Measurements from ENCODE around the gene ZBTB20. TPM values are rescaled to one million over a fixed set of nuclear protein-coding genes. Genes with fewer than 3 reads are reported as not detected.

Gene ZBTB20
- total and polyA plus RNA-seq, 10 donors, result 0.32 to 89.7 (median 71.8) TPM

- 86 to 95% (median 93%) methylated on average over 2 of the region's 2 CpGs for WGBS, 5 donors
- Histone ChIP-seq H3K27ac (no peak overlapping the region), H3K27me3 (replicated peaks in 1 of 7) (no peaks in the 10 kb centered on the region), H3K4me3 (no peak overlapping the region), H3K36me3 (no peaks in the 10 kb centered on the region), H3K4me1 (no peaks in the 10 kb centered on the region), H3K9me3 (no peaks in the 10 kb centered on the region)
- no peak for TF ChIP-seq POLR2A (IDR thresholded peaks at IDR 0.05)
- TF ChIP-seq CTCF (IDR thresholded peaks at IDR 0.05 in 8 of 11, conservative IDR thresholded peaks at IDR 0.05 in 3 of 11), result no peak
- no peak for TF ChIP-seq POLR2AphosphoS5 (IDR thresholded peaks at IDR 0.05)
- no peak for DNase-seq
- intact Hi-C loops (cut with DNase I; ENCODE audit: low total_unique reads), result no loop called here
Observed at GRCh38 chr3:114466251-114466650, 680.8 kb downstream of the ZBTB20 start.

GRCh38 chr3:114464548-114464947 is 682.5 kb downstream of the ZBTB20 start:
- intact Hi-C loops (cut with DNase I; ENCODE audit: low total_unique reads), result no loop called here
- no peak overlapping the region for H3K4me3 ChIP-seq
- H3K27me3 ChIP-seq (replicated peaks in 1 of 7), result no peaks in the 10 kb centered on the region
- no peaks in the 10 kb centered on the region for H3K9me3 ChIP-seq
- no peak overlapping the region for H3K27ac ChIP-seq
- H3K36me3 ChIP-seq, result no peaks in the 10 kb centered on the region
- DNase-seq, result no peak
- H3K4me1 ChIP-seq, result no peaks in the 10 kb centered on the region
- TF ChIP-seq POLR2AphosphoS5 (IDR thresholded peaks at IDR 0.05), result no peak
- TF ChIP-seq CTCF (IDR thresholded peaks at IDR 0.05 in 8 of 11, conservative IDR thresholded peaks at IDR 0.05 in 3 of 11), result no peak
- no peak for TF ChIP-seq POLR2A (IDR thresholded peaks at IDR 0.05)

- H3K27ac ChIP-seq, result no peak overlapping the region
- no peak for TF ChIP-seq POLR2A (IDR thresholded peaks at IDR 0.05)
- no peak for TF ChIP-seq POLR2AphosphoS5 (IDR thresholded peaks at IDR 0.05)
- no peak for TF ChIP-seq CTCF (IDR thresholded peaks at IDR 0.05 in 8 of 11, conservative IDR thresholded peaks at IDR 0.05 in 3 of 11)
- 85 to 95% (median 94%) methylated on average over 3 of the region's 3 CpGs for WGBS, 5 donors
- DNase-seq, result no peak
- H3K4me3 ChIP-seq, result no peak overlapping the region
- no peaks in the 10 kb centered on the region for H3K9me3 ChIP-seq
- H3K36me3 ChIP-seq, result no peaks in the 10 kb centered on the region
- peaks cover 0 to 17% (median 5%) of the 10 kb centered on the region in 6 donors for H3K4me1 ChIP-seq
- no peaks in the 10 kb centered on the region for H3K27me3 ChIP-seq (replicated peaks in 1 of 7)
- intact Hi-C loops (cut with DNase I; ENCODE audit: low total_unique reads), result no loop called here
Observed at GRCh38 chr3:114462750-114463149, 684.3 kb downstream of the ZBTB20 start.

GRCh38 chr3:114460459-114460858 is 686.6 kb downstream of the ZBTB20 start:
- WGBS, 5 donors, result 70 to 91% (median 83%) methylated on average over 1 of the region's 1 CpG
- DNase-seq, result no peak
- Histone ChIP-seq H3K27me3 (replicated peaks in 1 of 7) (no peaks in the 10 kb centered on the region), H3K4me1 (peaks cover 3 to 32% (median 13%) of the 10 kb centered on the region in 6 donors), H3K27ac (peak overlapping the region in 2 of 8 donors; percentile 0 to 29), H3K9me3 (no peaks in the 10 kb centered on the region), H3K36me3 (no peaks in the 10 kb centered on the region), H3K4me3 (no peak overlapping the region)
- intact Hi-C loops (cut with DNase I; ENCODE audit: low total_unique reads), result no loop called here
- TF ChIP-seq POLR2A (IDR thresholded peaks at IDR 0.05) (no peak), CTCF (IDR thresholded peaks at IDR 0.05 in 8 of 11, conservative IDR thresholded peaks at IDR 0.05 in 3 of 11) (no peak), POLR2AphosphoS5 (IDR thresholded peaks at IDR 0.05) (no peak)

Measured in spleen (tissue), 11 donors.